ENCODE measurements around the gene ZG16B.

Gene ZG16B

DNA sequence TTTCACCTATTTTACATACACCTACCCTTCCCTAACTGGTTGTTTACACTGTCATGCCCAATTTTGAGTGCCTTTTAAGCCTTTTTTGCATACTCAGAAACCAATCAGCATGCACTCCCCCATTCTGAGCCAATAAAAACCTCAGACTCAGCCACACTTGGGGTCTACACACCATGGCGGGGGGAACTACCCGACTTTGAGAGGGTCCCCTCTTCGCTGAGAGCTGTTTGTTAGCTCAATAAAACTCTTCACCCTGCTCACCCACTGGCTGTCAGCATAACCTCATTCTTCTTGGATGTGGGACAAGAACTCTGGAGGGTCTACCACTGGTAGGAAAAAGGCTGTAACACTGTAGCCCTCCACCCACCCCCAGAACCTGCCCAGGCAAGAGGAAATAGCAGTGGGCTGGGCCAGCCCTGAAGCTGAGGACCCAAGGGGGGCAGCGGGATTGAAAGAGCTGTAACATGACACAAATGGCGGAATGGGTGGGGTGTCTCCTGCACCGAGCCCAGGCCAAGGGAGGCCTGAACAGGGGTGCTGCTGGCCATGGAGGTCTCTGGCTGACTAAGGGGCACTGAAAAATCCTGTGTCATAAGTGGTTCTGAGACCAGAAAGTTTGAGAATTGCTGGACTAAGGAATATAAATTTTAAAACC is 49.9 kb downstream of the ZG16B start:
- no peak for DNase-seq (ENCODE audit: low read depth)
- TF ChIP-seq MYC (IDR thresholded peaks at IDR 0.05; ENCODE audit: low read depth, low read length) (no peak), POLR2A (IDR thresholded peaks at IDR 0.05; ENCODE audit: extremely low read depth, insufficient read length) (no peak), MAX (IDR thresholded peaks at IDR 0.05; ENCODE audit: low read depth, low read length) (no peak)
- TF ChIP-seq, protein P1, sequence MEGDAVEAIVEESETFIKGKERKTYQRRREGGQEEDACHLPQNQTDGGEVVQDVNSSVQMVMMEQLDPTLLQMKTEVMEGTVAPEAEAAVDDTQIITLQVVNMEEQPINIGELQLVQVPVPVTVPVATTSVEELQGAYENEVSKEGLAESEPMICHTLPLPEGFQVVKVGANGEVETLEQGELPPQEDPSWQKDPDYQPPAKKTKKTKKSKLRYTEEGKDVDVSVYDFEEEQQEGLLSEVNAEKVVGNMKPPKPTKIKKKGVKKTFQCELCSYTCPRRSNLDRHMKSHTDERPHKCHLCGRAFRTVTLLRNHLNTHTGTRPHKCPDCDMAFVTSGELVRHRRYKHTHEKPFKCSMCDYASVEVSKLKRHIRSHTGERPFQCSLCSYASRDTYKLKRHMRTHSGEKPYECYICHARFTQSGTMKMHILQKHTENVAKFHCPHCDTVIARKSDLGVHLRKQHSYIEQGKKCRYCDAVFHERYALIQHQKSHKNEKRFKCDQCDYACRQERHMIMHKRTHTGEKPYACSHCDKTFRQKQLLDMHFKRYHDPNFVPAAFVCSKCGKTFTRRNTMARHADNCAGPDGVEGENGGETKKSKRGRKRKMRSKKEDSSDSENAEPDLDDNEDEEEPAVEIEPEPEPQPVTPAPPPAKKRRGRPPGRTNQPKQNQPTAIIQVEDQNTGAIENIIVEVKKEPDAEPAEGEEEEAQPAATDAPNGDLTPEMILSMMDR (IDR thresholded peaks at IDR 0.05; ENCODE audit: low read depth, low read length) = no peak
- no peak overlapping the region for H3K4me3 ChIP-seq (ENCODE audit: low read depth, low read length)
